Fibroblast of lung (primary cell): ENCODE results near the gene MAPK8. TPM values are rescaled to one million over a fixed set of nuclear protein-coding genes. Genes with fewer than 3 reads are reported as not detected.

Source experiments
- DNase-seq, 2 donors: peaks; one replicate each; pipeline versions ENCODE4 v3.0.0 to v3.0.0-alpha.2; 2010; ENCODE audit warnings: low read depth in 2 of 2
- H2AFZ ChIP-seq: 2 replicates; pipeline ENCODE4 v1.5.1; 2012; ENCODE audit warnings: low read length, control low read depth, inconsistent platforms
- H3K27ac ChIP-seq: 2 replicates; pipeline ENCODE4 v1.5.1; 2011; ENCODE audit warnings: low read length, control low read depth; ENCODE audit not compliant: insufficient read depth
- H3K27me3 ChIP-seq: 2 replicates; pipeline ENCODE4 v1.5.1; 2011; ENCODE audit warnings: mild to moderate bottlenecking, low read length; ENCODE audit not compliant: control insufficient read depth, insufficient read depth
- H3K36me3 ChIP-seq: 2 replicates; pipeline ENCODE4 v1.5.1; 2011; ENCODE audit warnings: low read length; ENCODE audit not compliant: control insufficient read depth, insufficient read depth
- H3K4me1 ChIP-seq: 2 replicates; pipeline ENCODE4 v1.5.1; 2011; ENCODE audit warnings: low read length; ENCODE audit not compliant: control insufficient read depth, insufficient read depth; ENCODE audit errors: extremely low read depth
- H3K4me2 ChIP-seq: 2 replicates; pipeline ENCODE4 v1.5.1; 2011; ENCODE audit warnings: low read length, control low read depth; ENCODE audit not compliant: insufficient read depth; ENCODE audit errors: extremely low read depth
- H3K4me3 ChIP-seq, 4 experiments: fragments of 200-600 bp in 1 of 4; sonication (generic) in 1 of 4; replicated peaks in 1 of 4; 2 replicates each; pipeline ENCODE4 v1.5.1; 2011 to 2016; ENCODE audit warnings: low read length in 4 of 4, low read depth in 3 of 4, mild to moderate bottlenecking in 3 of 4, control low read depth in 2 of 4, inconsistent platforms in 1 of 4, mixed read lengths in 1 of 4; ENCODE audit not compliant: insufficient read depth in 1 of 4; ENCODE audit errors: control extremely low read depth in 1 of 4
- H3K79me2 ChIP-seq: 2 replicates; pipeline ENCODE4 v1.5.1; 2012; ENCODE audit warnings: mild to moderate bottlenecking, low read length, inconsistent platforms; ENCODE audit not compliant: control insufficient read depth, insufficient read depth
- H3K9ac ChIP-seq: 2 replicates; pipeline ENCODE4 v1.5.1; 2011; ENCODE audit warnings: mild to moderate bottlenecking, low read length, control low read depth; ENCODE audit not compliant: insufficient read depth
- H3K9me3 ChIP-seq: 2 replicates; pipeline ENCODE4 v1.5.1; 2012; ENCODE audit warnings: low read depth, low read length; ENCODE audit not compliant: control insufficient read depth, insufficient read depth
- H4K20me1 ChIP-seq: 2 replicates; pipeline ENCODE4 v1.5.1; 2011; ENCODE audit warnings: low read length; ENCODE audit not compliant: control insufficient read depth, insufficient read depth; ENCODE audit errors: extremely low read depth
- EZH2 ChIP-seq: IDR thresholded peaks from 2 replicates; pipeline ENCODE4 v1.5.1; 2012; ENCODE audit warnings: low read length, control low read depth, mild to moderate bottlenecking; ENCODE audit errors: missing control alignments
- polyA plus RNA-seq, 2 donors: library from polyadenylated mRNA; depleted of rRNA in 1 of 2; stranded (reverse) in 1 of 2; unstranded in 1 of 2; fragments of >200 nt; gene quantifications; 2 replicates each; pipeline ENCODE4 v1.2.1, GENCODE V29; 2011 to 2012; ENCODE audit warnings: missing spikeins in 1 of 2
- total RNA-seq: library from RNA; depleted of rRNA; stranded (reverse); fragments of >200 nt; gene quantifications from 2 replicates; pipeline ENCODE4 v1.2.1, GENCODE V29; 2014
- TF ChIP-seq, protein P1 (sequence below), 2 donors: IDR thresholded peaks in 1 of 2; conservative IDR thresholded peaks in 1 of 2; 1 replicate in 1 of 2; 2 replicates in 1 of 2; pipeline ENCODE4 v1.5.1; 2011 to 2012; ENCODE audit warnings: low read length in 2 of 2, control low read depth in 1 of 2, inconsistent platforms in 1 of 2, low read depth in 1 of 2, mild to moderate bottlenecking in 1 of 2

Gene MAPK8
- total and polyA plus RNA-seq, 2 donors (not counting 1 experiment from before 2014, with no cell fraction given) = 29.4 to 53.7 TPM

- TF ChIP-seq, protein P1, sequence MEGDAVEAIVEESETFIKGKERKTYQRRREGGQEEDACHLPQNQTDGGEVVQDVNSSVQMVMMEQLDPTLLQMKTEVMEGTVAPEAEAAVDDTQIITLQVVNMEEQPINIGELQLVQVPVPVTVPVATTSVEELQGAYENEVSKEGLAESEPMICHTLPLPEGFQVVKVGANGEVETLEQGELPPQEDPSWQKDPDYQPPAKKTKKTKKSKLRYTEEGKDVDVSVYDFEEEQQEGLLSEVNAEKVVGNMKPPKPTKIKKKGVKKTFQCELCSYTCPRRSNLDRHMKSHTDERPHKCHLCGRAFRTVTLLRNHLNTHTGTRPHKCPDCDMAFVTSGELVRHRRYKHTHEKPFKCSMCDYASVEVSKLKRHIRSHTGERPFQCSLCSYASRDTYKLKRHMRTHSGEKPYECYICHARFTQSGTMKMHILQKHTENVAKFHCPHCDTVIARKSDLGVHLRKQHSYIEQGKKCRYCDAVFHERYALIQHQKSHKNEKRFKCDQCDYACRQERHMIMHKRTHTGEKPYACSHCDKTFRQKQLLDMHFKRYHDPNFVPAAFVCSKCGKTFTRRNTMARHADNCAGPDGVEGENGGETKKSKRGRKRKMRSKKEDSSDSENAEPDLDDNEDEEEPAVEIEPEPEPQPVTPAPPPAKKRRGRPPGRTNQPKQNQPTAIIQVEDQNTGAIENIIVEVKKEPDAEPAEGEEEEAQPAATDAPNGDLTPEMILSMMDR (conservative IDR thresholded peaks at IDR 0.05 in 1 of 2, IDR thresholded peaks at IDR 0.05 in 1 of 2; ENCODE audit: low read depth in 1 of 2, low read length in 2 of 2) = no peak
- no peak for TF ChIP-seq EZH2
- H3K4me2 ChIP-seq = no peak overlapping the region
- H3K27ac ChIP-seq = no peak overlapping the region
- no peak for DNase-seq
- H3K36me3 ChIP-seq = no peaks in the 10 kb centered on the region
- no peaks in the 10 kb centered on the region for H3K27me3 ChIP-seq
- no peaks in the 10 kb centered on the region for H3K4me1 ChIP-seq
- H3K9me3 ChIP-seq = no peaks in the 10 kb centered on the region
- H2AFZ ChIP-seq = no peak overlapping the region
- H3K4me3 ChIP-seq = no peak overlapping the region
- H3K79me2 ChIP-seq = peaks cover 2% of the 10 kb centered on the region
- no peaks in the 10 kb centered on the region for H4K20me1 ChIP-seq
- no peak overlapping the region for H3K9ac ChIP-seq
Measured at GRCh38 chr10:48381971-48382370, 75.5 kb downstream of the MAPK8 start.

DNA sequence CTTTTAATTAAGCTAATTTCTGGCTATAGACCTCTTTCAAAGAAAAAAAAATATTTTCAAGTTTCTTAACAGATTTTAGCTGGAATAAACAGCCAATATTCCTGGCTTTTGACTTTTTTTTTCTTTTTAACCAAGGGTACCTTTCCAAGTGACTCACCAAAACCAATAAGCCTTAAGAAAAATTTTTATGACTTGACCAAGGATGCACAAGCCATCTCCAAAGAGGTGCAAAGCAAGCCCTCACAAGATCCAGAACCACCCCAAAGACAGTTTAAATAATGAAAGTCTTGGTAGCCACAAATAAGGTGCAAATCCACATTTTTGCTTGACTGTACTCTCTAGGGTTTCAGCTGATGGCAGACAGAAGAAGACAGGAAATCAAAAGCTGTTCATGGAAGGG, 76.5 kb downstream of the MAPK8 start:
- no peaks in the 10 kb centered on the region for H4K20me1 ChIP-seq
- H2AFZ ChIP-seq = no peak overlapping the region
- no peak overlapping the region for H3K27ac ChIP-seq
- no peak overlapping the region for H3K4me2 ChIP-seq
- no peaks in the 10 kb centered on the region for H3K4me1 ChIP-seq
- no peaks in the 10 kb centered on the region for H3K27me3 ChIP-seq
- no peaks in the 10 kb centered on the region for H3K36me3 ChIP-seq
- no peak overlapping the region for H3K9ac ChIP-seq
- TF ChIP-seq, protein P1 (conservative IDR thresholded peaks at IDR 0.05 in 1 of 2, IDR thresholded peaks at IDR 0.05 in 1 of 2; ENCODE audit: low read depth in 1 of 2, low read length in 2 of 2) = no peak
- TF ChIP-seq EZH2 = no peak
- DNase-seq = no peak
- peaks cover 2% of the 10 kb centered on the region for H3K79me2 ChIP-seq
- H3K9me3 ChIP-seq = no peaks in the 10 kb centered on the region
- H3K4me3 ChIP-seq = no peak overlapping the region

DNA sequence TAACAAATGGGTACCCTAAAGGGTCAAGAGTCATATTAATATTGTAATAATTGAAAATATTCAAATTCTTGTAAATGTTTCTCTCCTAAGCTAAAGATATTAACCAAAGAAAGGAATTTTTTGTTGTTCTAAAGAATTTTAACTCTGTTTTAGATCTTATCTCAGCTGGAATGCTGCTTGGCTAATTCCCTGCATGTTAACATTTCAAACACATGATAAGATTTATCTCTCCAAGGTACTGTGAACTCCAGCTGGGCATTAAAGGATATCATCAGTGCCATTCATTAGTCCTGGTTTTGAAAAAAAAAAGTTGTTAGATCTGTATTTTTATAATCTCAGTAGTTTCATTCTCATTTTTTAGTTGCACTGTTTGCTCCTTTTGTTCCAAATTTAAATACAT, 76.9 kb downstream of the MAPK8 start:
- DNase-seq = peak in 1 of 2 donors; percentile 54
- no peaks in the 10 kb centered on the region for H4K20me1 ChIP-seq
- no peak overlapping the region for H3K9ac ChIP-seq
- TF ChIP-seq, protein P1 (conservative IDR thresholded peaks at IDR 0.05 in 1 of 2, IDR thresholded peaks at IDR 0.05 in 1 of 2; ENCODE audit: low read depth in 1 of 2, low read length in 2 of 2) = no peak
- TF ChIP-seq EZH2 = no peak
- H3K4me2 ChIP-seq = no peak overlapping the region
- peaks cover 2% of the 10 kb centered on the region for H3K79me2 ChIP-seq
- no peak overlapping the region for H3K4me3 ChIP-seq
- no peak overlapping the region for H3K27ac ChIP-seq
- H3K9me3 ChIP-seq = no peaks in the 10 kb centered on the region
- no peaks in the 10 kb centered on the region for H3K27me3 ChIP-seq
- H2AFZ ChIP-seq = no peak overlapping the region
- no peaks in the 10 kb centered on the region for H3K4me1 ChIP-seq
- H3K36me3 ChIP-seq = no peaks in the 10 kb centered on the region
